Measurements from ENCODE around the gene LOC128125822.

The LOC128125822 gene

DNA sequence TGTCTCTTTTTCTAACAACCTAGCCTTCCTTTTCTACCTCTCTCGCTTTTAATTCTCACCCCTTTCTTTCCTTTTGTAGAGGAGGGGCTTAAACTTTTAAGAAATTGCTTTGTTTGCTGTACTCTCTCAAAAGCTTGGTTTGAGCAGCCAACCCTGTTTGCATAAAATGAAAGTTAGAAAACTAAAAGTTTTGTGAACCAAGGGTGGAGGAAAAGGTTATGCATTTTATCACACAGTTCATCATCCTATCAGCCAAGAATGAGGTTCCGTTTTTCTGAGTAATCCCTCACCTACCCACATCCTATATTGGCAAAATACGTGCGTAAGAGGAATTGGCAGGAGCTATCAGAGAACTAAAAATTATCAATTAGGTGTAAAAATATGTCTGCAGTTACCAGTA is 42.8 kb upstream of the LOC128125822 start:
- no peak for DNase-seq (ENCODE audit: extremely low spot score)
- ChIA-PET CTCF (no interaction called here), POLR2A (no interaction called here)
- TF ChIP-seq, protein P1, sequence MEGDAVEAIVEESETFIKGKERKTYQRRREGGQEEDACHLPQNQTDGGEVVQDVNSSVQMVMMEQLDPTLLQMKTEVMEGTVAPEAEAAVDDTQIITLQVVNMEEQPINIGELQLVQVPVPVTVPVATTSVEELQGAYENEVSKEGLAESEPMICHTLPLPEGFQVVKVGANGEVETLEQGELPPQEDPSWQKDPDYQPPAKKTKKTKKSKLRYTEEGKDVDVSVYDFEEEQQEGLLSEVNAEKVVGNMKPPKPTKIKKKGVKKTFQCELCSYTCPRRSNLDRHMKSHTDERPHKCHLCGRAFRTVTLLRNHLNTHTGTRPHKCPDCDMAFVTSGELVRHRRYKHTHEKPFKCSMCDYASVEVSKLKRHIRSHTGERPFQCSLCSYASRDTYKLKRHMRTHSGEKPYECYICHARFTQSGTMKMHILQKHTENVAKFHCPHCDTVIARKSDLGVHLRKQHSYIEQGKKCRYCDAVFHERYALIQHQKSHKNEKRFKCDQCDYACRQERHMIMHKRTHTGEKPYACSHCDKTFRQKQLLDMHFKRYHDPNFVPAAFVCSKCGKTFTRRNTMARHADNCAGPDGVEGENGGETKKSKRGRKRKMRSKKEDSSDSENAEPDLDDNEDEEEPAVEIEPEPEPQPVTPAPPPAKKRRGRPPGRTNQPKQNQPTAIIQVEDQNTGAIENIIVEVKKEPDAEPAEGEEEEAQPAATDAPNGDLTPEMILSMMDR (IDR thresholded peaks at IDR 0.05; ENCODE audit: control extremely low read depth, extremely low read depth, low read depth, missing control alignments) = no peak

DNA sequence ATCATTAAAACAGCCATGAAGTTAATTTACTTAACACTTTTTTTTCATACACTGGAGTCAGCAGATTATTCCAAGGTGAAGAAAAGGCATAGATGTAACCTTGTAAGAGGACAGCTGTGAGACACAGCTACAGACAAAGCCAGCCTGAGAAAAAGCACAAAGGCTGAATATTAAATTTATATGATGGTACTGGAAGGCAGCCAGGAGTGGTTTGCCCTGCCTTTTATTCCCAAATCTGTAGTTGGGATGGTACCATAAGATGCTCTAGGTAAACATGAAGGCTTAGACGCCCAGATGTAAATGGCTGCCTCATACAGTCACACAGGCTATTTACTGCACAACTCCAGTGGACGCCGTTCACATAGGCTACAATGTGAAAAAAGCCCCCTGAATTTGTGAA is 42.1 kb upstream of the LOC128125822 start:
- DNase-seq (ENCODE audit: extremely low spot score) = no peak
- TF ChIP-seq, protein P1 (IDR thresholded peaks at IDR 0.05; ENCODE audit: control extremely low read depth, extremely low read depth, low read depth, missing control alignments) = no peak
- ChIA-PET POLR2A (no interaction called here), CTCF (no interaction called here)

DNA sequence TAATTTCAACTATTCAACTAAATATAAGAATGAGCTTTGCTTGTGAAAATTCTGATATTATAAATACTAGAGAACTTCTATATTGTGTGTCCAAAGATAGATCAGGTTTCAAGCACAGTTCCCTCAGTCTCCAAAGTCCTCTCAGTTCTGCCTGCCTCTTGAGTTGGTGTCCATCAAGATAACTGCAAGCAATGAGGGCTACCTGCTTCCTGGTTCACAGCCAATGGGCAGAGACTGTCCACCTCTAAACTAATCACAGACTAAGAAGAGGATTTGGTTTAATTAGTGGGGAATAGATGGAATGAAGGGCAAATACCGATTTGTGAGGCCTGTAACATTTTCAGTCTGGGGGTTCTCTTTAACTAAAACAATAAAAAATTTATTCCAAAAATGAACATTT is 41.3 kb upstream of the LOC128125822 start:
- POLR2A ChIA-PET = no interaction called here
- no peak for DNase-seq (ENCODE audit: extremely low spot score)
- CTCF ChIA-PET = interaction anchor here (1.1 to 1.7 kb wide), 3 partner anchors 13 to 67 kb away, joined by 3 to 5 read pairs (median 3); no protein-coding TSS in a partner anchor
- TF ChIP-seq, protein P1 (IDR thresholded peaks at IDR 0.05; ENCODE audit: control extremely low read depth, extremely low read depth, low read depth, missing control alignments) = no peak

DNA sequence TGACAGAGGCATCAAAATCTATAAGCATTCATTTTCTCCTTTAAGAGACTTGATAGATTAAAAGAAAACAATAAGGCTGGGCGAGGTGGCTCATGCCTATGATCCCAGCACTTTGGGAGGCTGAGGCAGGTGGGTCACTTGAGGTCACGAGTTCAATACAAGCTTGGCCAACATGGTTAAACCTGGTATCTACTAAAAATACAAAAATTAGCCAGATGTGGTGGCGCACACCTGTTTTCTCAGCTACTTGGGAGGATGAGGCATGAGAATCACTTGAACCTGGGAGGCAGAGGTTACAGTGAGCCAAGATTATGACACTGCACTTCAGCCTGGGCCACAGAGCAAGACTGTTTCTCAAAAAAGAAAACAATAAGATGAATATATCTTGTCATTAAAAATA is 39.3 kb upstream of the LOC128125822 start:
- ChIA-PET CTCF (interaction anchor here (0.8 to 1.1 kb wide), 4 partner anchors 8 to 42 kb away, joined by 3 read pairs; no protein-coding TSS in a partner anchor), POLR2A (no interaction called here)
- no peak for DNase-seq (ENCODE audit: extremely low spot score)
- TF ChIP-seq, protein P1 (IDR thresholded peaks at IDR 0.05; ENCODE audit: control extremely low read depth, extremely low read depth, low read depth, missing control alignments) = no peak

DNA sequence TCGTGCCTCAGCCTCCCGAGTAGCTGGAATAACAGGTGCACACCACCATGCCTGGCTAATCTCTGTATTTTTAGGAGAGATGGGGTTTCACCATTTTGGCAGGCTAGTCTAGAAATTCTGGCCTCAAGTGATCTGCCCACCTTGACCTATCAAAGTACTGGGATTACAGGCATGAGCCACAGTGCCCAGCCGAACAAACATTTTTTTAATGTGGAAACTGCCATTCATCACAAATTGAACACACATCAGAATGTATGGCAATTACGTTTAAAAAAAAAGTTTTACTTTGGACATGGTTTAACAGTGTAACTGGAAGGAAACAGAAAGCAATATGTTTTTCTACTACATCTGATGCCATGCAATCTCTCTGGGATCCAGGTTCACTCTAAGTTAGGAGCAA is 38.3 kb upstream of the LOC128125822 start:
- no peak for DNase-seq (ENCODE audit: extremely low spot score)
- TF ChIP-seq, protein P1 (IDR thresholded peaks at IDR 0.05; ENCODE audit: control extremely low read depth, extremely low read depth, low read depth, missing control alignments) = no peak
- CTCF ChIA-PET = interaction anchor here (0.8 to 1.0 kb wide), 3 partner anchors 10 to 41 kb away, joined by 3 read pairs; no protein-coding TSS in a partner anchor
- POLR2A ChIA-PET = no interaction called here

DNA sequence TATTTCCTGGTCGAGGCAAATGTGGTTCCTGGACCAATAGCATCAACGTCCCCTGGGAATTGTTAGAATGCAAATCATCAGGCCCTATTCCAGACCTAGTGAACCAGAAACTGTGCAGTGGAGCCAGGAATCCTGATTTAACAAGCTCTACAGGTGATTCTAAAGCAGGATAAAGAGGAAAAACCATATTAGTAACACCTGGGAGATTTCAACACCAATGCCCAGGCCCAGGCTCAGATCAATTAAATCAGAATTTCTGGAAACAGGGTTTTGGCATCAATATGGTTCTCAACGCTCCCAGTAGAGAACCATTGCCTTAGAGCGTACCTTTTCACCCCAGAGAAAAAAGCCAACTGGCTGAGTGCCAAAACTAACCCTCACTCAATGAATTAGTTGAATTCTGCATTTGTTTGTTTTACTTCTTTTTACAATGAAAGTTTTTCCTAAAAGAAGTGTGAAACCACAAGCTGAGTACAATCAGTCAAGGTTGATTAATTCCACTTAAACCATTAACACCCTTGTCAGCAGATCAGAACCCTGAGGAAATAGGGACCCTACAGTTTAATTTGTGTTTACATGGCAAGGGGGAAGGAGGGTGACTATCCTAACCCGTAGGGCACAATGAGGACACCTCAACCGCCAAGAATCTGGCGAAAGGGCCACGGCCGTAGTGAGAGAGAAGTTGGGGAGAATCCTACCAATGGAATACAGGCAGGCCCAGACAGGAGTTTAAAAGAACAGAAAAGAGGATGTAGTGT is 34.9 kb upstream of the LOC128125822 start:
- ChIA-PET POLR2A (no interaction called here), CTCF (no interaction called here)
- no peak for DNase-seq (ENCODE audit: extremely low spot score)
- TF ChIP-seq, protein P1 (IDR thresholded peaks at IDR 0.05; ENCODE audit: control extremely low read depth, extremely low read depth, low read depth, missing control alignments) = no peak

All from GM10248 (cell line).